Left hindlimb (tissue), 1 donor: ENCODE data around the gene TNFAIP3.

Source experiments
- DNase-seq: peaks from one replicate; pipeline ENCODE4 v3.0.0-alpha.2; 2018

The TNFAIP3 gene

DNA sequence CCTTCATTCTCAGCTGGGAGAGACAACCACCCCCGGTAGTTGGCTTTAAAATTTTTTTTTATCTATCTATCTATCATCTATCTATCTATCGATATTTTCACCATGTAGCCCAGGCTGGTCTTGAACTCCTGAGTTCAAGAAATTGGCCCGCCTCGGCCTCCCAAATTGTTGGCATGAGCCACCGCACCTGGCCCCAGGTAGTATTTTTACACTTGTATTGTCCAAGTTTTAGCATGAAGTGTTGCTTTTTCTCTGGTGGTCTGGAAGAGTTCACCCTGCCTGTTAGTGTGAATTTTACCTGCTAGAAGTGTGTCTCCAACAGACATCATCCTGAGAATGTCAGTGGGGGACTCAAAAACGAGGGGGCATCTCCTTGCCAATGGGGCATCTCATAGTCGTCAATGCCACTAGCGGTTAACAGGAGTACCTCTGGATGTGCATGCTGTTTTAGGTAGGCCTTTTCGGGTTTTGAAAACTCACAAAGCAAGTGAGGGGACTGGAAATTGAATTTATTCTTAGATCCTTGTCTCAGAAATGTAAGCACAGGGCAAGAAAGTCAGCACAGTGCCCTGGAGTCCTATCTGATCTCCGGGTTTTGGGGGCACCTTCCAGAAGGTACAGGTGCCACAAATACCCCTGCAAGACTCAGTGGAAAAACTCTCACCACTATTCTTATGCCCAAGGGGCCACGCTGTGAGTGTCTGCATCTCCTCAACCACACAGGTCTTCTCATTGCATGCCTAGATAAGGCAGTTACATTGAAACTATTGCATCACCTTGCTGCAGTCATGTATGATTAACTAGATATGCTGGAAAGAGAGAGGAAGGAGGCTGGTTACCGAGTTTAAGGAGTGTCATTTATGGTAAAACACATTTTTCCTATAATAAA is 37.1 kb downstream of the TNFAIP3 start:
- no peak for DNase-seq

GRCh38 chr6:137904822-137905617 is 38.0 kb downstream of the TNFAIP3 start:
- DNase-seq = no peak

GRCh38 chr6:137906020-137906472 is 39.0 kb downstream of the TNFAIP3 start:
- no peak for DNase-seq

- no peak for DNase-seq
These were observed 40.1 kb downstream of the TNFAIP3 start for GRCh38 chr6:137907170-137907569.

GRCh38 chr6:137909533-137909932 is 42.5 kb downstream of the TNFAIP3 start:
- DNase-seq = no peak

- DNase-seq = peak; percentile 40
These were observed 43.4 kb downstream of the TNFAIP3 start for GRCh38 chr6:137910424-137910834.

DNA sequence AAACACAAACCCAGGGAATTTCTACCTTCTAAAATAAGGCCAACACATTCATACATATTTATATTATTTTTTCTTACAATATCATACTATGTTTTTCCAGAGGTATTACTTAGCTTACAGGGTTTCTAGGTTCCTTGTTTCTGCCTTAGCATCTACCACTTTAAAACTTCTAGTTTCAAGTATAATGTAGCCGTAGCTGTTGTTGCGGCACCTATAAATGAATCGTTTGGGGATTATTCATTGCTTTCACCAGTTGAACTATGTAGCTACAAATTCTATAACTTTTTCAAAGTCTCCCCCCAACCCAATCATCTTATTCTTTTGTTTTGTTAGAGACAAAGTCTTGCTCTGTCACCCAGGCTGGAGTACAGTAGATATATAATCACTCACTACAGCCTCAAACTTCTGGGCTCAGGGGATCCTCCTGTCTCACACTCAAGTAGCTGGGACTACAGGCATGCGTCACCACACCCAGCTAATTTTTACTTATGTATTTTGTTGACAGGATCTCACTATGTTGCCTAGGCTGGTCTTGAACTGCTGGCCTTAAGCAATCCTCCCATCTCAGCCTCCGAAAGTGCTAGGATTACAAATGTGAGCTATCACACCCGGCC is 43.9 kb downstream of the TNFAIP3 start:
- DNase-seq = no peak

GRCh38 chr6:137911675-137912191 is 44.7 kb downstream of the TNFAIP3 start:
- DNase-seq = no peak

DNA sequence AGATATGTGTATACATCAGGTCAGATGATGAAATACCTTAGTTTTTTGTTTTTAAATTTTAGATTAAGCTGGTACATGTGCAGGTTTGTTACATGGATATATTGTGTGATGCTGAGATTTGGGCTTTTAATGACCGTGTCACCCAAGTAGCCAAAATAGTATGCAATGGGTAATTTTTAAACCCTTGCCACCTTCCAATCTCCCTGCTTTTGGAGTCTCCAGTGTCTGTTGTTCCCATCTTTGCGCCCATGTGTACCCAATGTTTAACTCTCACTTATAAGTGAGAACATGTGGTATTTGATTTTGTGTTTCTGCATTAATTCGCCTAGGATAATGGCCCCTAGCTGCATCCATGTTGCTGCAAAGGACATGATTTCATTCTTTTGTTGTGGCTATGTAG is 45.8 kb downstream of the TNFAIP3 start:
- no peak for DNase-seq

- no peak for DNase-seq
These were observed 46.4 kb downstream of the TNFAIP3 start for GRCh38 chr6:137913434-137913833.

GRCh38 chr6:137913996-137914529 is 47.0 kb downstream of the TNFAIP3 start:
- no peak for DNase-seq

DNA sequence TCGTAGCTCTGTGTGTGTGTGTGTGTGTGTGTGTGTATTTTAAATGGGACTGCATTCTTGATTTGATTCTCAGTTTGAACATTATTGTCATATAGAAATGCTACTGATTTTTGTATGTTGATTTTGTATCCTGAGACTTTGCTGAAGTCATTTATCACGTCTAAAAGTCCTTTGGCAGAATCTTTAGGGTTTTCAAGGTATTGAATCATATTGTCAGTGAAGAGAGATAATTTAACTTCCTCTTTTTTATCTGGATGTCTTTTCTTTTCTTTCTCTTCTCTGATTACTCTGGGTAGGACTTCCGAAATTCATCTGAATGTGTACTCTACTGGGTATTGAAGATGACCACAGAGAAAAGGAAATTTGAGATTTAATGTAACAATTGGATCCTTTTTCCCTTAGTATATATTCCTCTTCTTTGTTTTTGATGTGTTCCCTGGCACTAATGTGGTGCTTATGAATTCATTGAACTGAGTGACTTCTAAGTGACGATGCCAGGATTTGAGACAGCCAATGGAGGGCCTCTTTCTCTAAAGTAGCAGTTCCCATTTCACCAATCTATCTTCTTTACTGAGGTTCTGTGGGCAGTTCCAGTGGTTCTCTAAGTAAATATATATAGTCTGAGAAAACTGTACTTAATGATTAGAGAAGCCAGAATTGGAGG is 47.6 kb downstream of the TNFAIP3 start:
- DNase-seq = no peak

- DNase-seq = no peak
These were observed 48.7 kb downstream of the TNFAIP3 start for GRCh38 chr6:137915790-137916189.

DNA sequence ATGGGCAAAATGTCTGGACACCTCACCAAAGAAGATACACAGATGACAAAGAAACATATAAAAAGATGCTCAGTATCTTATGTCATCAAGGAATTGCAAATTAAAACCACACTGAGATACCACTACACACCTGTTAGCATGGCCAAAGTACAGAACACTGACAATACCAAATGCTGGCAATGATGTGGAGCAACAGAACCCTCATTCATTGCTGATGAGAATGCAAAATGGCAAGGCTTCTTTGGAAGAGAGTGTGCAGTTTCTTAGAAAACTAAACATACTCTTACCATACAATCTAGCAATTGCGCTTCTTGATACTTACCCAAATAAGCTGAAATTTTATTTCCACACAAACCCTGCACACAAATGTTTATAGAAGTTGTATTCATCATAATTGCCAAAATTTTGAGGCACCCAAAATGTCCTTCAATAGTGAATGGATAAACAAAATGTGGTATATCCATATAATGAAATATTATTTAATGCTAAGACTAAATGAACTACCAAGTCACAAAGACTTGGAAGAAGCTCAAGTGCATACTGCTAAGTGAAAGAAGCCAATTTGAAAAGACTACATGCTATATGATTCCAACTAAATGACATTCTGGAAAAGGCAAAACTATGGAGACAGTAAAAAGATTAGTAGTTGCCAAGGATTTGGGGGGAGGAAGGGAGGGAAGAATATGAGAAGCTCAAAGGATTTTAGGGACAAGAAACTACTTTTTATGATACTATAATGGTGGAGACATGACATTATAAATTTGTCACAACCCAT is 50.7 kb downstream of the TNFAIP3 start:
- no peak for DNase-seq

DNA sequence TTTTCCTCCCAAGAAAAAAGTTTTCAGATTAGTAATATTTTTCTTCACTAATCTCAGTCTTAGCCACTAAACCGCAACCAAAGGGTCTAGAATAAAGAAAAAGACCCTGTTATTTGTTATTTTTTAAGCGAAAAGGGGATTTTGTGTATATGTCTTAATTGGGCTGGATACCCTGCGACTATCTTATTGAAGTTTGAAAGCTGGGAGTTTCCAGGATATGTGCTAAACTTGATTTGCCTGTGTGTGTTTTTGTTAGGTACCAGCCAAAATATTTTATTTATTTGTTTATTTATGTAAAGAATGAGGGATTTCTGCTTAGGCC is 52.4 kb downstream of the TNFAIP3 start:
- DNase-seq = no peak

GRCh38 chr6:137919837-137920730 is 53.0 kb downstream of the TNFAIP3 start:
- no peak for DNase-seq

- DNase-seq = no peak
These were observed 54.8 kb downstream of the TNFAIP3 start for GRCh38 chr6:137921823-137922222.

- DNase-seq = no peak
These were observed 57.0 kb downstream of the TNFAIP3 start for GRCh38 chr6:137923866-137924653.

DNA sequence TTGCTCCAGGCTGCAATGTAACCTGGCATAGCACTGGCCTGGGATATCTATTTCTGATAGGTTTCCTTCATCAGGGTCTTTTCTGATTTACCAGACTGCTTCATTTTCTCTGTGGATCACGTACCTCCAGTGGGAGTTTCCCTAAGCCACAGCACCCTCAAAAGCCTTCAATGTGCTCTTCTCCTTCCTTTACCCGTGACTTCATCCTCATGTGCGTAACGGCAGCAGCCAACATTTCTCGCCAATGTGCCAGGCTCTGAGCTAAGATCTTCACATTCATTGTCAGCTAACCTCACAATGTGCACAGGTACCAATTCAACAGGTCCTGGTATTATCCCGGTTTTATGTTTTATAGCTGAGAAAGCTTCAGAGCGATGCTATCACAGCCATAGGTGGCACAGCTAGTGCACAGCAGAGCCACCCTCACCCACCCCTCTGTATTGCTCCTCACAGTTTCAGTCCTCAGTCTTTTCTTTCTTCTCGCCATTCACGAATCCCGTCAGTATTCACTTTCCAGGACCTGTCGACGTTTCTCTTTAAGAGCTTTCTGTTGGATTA is 58.2 kb downstream of the TNFAIP3 start:
- DNase-seq = no peak
